Smooth muscle cell (in vitro differentiated cells): ENCODE data around the gene NUDT22. TPM values are rescaled to one million over a fixed set of nuclear protein-coding genes. Genes with fewer than 3 reads are reported as not detected.

Experiments used
- DNase-seq: peaks from one replicate; lab custom pipeline; 2025; ENCODE audit not compliant: unreplicated experiment; lab: John Stamatoyannopoulos, UW
- H2AFZ ChIP-seq: fragments of 200-600 bp; sonication (generic); 2 replicates; pipeline ENCODE4 v1.6.0; 2016; ENCODE audit warnings: antibody characterized with exemption, low read depth, mild to moderate bottlenecking
- H3F3A ChIP-seq: fragments of 200-600 bp; sonication (generic); 2 replicates; pipeline ENCODE4 v1.6.0; 2017; ENCODE audit warnings: antibody characterized with exemption, low read depth
- H3K27ac ChIP-seq: fragments of 200-600 bp; sonication (generic); 2 replicates; pipeline ENCODE4 v1.5.1; 2016; ENCODE audit warnings: low read depth, mild to moderate bottlenecking
- H3K27me3 ChIP-seq: fragments of 200-600 bp; sonication (generic); 2 replicates; pipeline ENCODE4 v1.6.1; 2016; ENCODE audit warnings: low read depth, mild to moderate bottlenecking
- H3K36me3 ChIP-seq: fragments of 200-600 bp; sonication (generic); 2 replicates; pipeline ENCODE4 v1.5.1; 2016; ENCODE audit warnings: low read depth
- H3K4me1 ChIP-seq: fragments of 200-600 bp; sonication (generic); 2 replicates; pipeline ENCODE4 v1.5.1; 2016; ENCODE audit warnings: low read depth
- H3K4me2 ChIP-seq: fragments of 200-600 bp; sonication (generic); 2 replicates; pipeline ENCODE4 v1.6.0; 2016; ENCODE audit warnings: mild to moderate bottlenecking
- H3K4me3 ChIP-seq: fragments of 200-600 bp; sonication (generic); 2 replicates; pipeline ENCODE4 v1.5.1; 2016; ENCODE audit warnings: mild to moderate bottlenecking
- H3K79me2 ChIP-seq: fragments of 200-600 bp; sonication (generic); 2 replicates; pipeline ENCODE4 v1.6.0; 2016; ENCODE audit warnings: low read depth, mild to moderate bottlenecking
- H3K9ac ChIP-seq: fragments of 200-600 bp; sonication (generic); 2 replicates; pipeline ENCODE4 v1.6.0; 2016; ENCODE audit warnings: low read depth
- H3K9me3 ChIP-seq: fragments of 200-600 bp; sonication (generic); replicated peaks from 2 replicates; pipeline ENCODE4 v1.5.1; 2016; ENCODE audit warnings: low read depth
- H4K20me1 ChIP-seq: fragments of 200-600 bp; sonication (generic); 2 replicates; pipeline ENCODE4 v1.6.0; 2016; ENCODE audit warnings: low read depth
- CTCF ChIP-seq: fragments of 200-600 bp; sonication (generic); IDR thresholded peaks from 2 replicates; pipeline ENCODE4 v1.5.1; 2017; ENCODE audit warnings: borderline replicate concordance, mild to moderate bottlenecking, antibody characterized with exemption; ENCODE audit not compliant: insufficient read depth, poor library complexity, severe bottlenecking
- WGBS: methylation state at CpG from one replicate; pipeline ENCODE4 v1.1.7; 2016; ENCODE audit warnings: low lambda C conversion rate; 5-methylcytosine and 5-hydroxymethylcytosine counted together
- polyA plus RNA-seq: library from polyadenylated mRNA; unstranded; fragments of >200 nt; fragmentation: Nextera tagmentation; extraction: Ambion mirVana; gene quantifications from 2 replicates; pipeline ENCODE4 v1.2.1, GENCODE V29; 2016
- total RNA-seq: library from RNA; depleted of rRNA; stranded (reverse); fragments of >200 nt; gene quantifications from 2 replicates; pipeline ENCODE4 v1.2.3, GENCODE V29; 2014

Gene NUDT22
- total and polyA plus RNA-seq, 2 experiments from 2014 or later: 51.5 to 82.1 TPM

GRCh38 chr11:64240435-64241240 lies 14.6 kb downstream of the NUDT22 start, which contains the start of gene FKBP2:
TSS of gene FKBP2 (plus strand) at chr11:64241095. CDS start at chr11:64242388, 1,293 bp downstream.
- 3% methylated on average over 27 of the region's 58 CpGs for WGBS
- peak within 1 kb of the TSS; percentile 89 for H3K4me3 ChIP-seq
- H3K79me2 ChIP-seq: peaks cover 11% of the 10 kb centered on the region
- H3K9ac ChIP-seq: peak within 1 kb of the TSS; percentile 90
- peak; percentile 99 for DNase-seq
- no peak for TF ChIP-seq CTCF
- peak within 1 kb of the TSS; percentile 93 for H3K27ac ChIP-seq
- H3K9me3 ChIP-seq: no peaks in the 10 kb centered on the region
- no peaks in the 10 kb centered on the region for H3K36me3 ChIP-seq
- H2AFZ ChIP-seq: no peak within 1 kb of the TSS
- peak within 1 kb of the TSS; percentile 96 for H3K4me2 ChIP-seq
- peaks cover 17% of the 10 kb centered on the region for H3F3A ChIP-seq
- H4K20me1 ChIP-seq: peaks cover 31% of the 10 kb centered on the region
- no peaks in the 10 kb centered on the region for H3K27me3 ChIP-seq
- peaks cover 13% of the 10 kb centered on the region for H3K4me1 ChIP-seq

- Histone ChIP-seq H3K9ac (peak overlapping the region; percentile 90), H3K4me3 (peak overlapping the region; percentile 89), H3K79me2 (peaks cover 17% of the 10 kb centered on the region), H2AFZ (no peak overlapping the region), H3K27ac (peak overlapping the region; percentile 93), H3K27me3 (no peaks in the 10 kb centered on the region), H3F3A (peaks cover 21% of the 10 kb centered on the region), H3K36me3 (no peaks in the 10 kb centered on the region), H3K9me3 (no peaks in the 10 kb centered on the region), H3K4me1 (peaks cover 13% of the 10 kb centered on the region), H3K4me2 (peak overlapping the region; percentile 83), H4K20me1 (peaks cover 30% of the 10 kb centered on the region)
- whole genome bisulfite sequencing: 0% methylated on average over 4 of the region's 24 CpGs
- peak; percentile 99 for DNase-seq
- TF ChIP-seq CTCF: no peak
Measured at GRCh38 chr11:64241241-64241490, 15.1 kb downstream of the NUDT22 start.

GRCh38 chr11:64241491-64242374 lies 15.7 kb downstream of the NUDT22 start:
- WGBS: under 1% methylated on average over 48 of the region's 63 CpGs
- H3K27me3 ChIP-seq: no peaks in the 10 kb centered on the region
- TF ChIP-seq CTCF: no peak
- peak overlapping the region; percentile 69 for H3K27ac ChIP-seq
- H3K36me3 ChIP-seq: no peaks in the 10 kb centered on the region
- no peak for DNase-seq
- H3K4me1 ChIP-seq: peaks cover 13% of the 10 kb centered on the region
- no peak overlapping the region for H2AFZ ChIP-seq
- H3K79me2 ChIP-seq: peaks cover 19% of the 10 kb centered on the region
- peaks cover 21% of the 10 kb centered on the region for H3F3A ChIP-seq
- H4K20me1 ChIP-seq: peaks cover 30% of the 10 kb centered on the region
- H3K9ac ChIP-seq: peak overlapping the region; percentile 78
- no peaks in the 10 kb centered on the region for H3K9me3 ChIP-seq
- H3K4me3 ChIP-seq: peak overlapping the region; percentile 89
- peak overlapping the region; percentile 96 for H3K4me2 ChIP-seq
